HG02870 (cell line): ENCODE results near the gene SDR42E2.

ENCODE experiments used
- ATAC-seq: cut with Tn5 transposase; IDR thresholded peaks from one replicate; pipeline ENCODE4 v1.9.1; 2021; ENCODE audit warnings: mild to moderate bottlenecking, moderate library complexity; ENCODE audit not compliant: unreplicated experiment

The SDR42E2 gene

DNA sequence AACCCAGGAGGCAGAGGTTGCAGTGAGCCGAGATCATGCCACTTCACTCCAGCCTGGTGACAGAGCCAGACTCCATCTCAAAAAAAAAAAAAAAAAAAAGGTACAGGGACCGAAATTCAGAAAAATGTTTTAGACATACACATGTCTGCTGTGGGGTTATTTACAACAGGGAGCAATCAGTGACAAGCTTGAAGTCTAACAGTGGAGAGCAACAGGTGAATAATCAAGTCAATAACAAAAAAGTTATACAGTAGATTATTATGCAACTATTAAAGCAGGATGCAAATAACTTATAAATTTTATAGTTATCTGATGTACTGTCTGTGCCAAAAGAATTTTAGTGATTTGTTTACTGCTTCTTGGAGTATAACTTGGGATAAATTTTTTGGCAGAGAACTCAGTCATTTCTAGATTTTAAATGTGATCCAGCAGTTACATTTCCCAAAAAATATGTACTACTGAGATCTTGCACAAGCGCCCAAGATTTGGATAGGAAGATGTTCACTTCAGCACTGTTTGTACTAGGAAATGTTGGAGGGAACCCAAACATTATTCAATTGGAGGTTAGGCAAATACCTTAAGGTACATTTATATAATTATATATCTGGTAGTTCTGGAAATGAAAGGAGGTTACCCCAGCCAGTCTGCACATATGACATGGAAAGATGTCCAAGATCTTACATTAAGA is 77.9 kb downstream of the SDR42E2 start:
- ATAC-seq, result no peak
